Activated B cell treated with CpG ODN at 0.5 μM for 24 hours (primary cell): Measurements from ENCODE around the gene GIT1. TPM values are rescaled to one million over a fixed set of nuclear protein-coding genes. Genes with fewer than 3 reads are reported as not detected.

Experiments
- ATAC-seq: fragments of 200-7000 bp; cut with Tn5 transposase; one replicate; pipeline ENCODE4 v1.10.0; 2021; ENCODE audit warnings: low read depth, mild to moderate bottlenecking, moderate library complexity
- CTCF ChIA-PET: fragments of 350-600 bp; sonication (Branson Sonifier 250); formaldehyde crosslinking; loops from one replicate; lab custom pipeline; 2021; ENCODE audit warnings: antibody characterized with exemption; lab: Charles Lee
- POLR2A ChIA-PET: fragments of 350-600 bp; sonication (Branson Sonifier 250); formaldehyde crosslinking; loops from one replicate; lab custom pipeline; 2021; ENCODE audit warnings: antibody characterized with exemption; lab: Charles Lee
- DNase-seq: peaks from one replicate; pipeline ENCODE4 v3.0.0; 2022
- H3K27ac Mint-ChIP-seq: one replicate; pipeline ENCODE4 v1.8.0; 2020; ENCODE audit warnings: mixed read lengths
- H3K27me3 Mint-ChIP-seq: one replicate; pipeline ENCODE4 v1.8.0; 2021; ENCODE audit warnings: mixed read lengths
- H3K36me3 Mint-ChIP-seq: one replicate; pipeline ENCODE4 v1.8.0; 2021; ENCODE audit warnings: low read depth, mixed read lengths
- H3K4me1 Mint-ChIP-seq: one replicate; pipeline ENCODE4 v1.8.0; 2021; ENCODE audit warnings: mixed read lengths
- H3K4me3 Mint-ChIP-seq: one replicate; pipeline ENCODE4 v1.8.0; 2020; ENCODE audit warnings: mild to moderate bottlenecking, mixed read lengths
- H3K9me3 Mint-ChIP-seq: one replicate; pipeline ENCODE4 v1.8.0; 2020; ENCODE audit warnings: mixed read lengths
- intact Hi-C: fragments of 100-400 bp; cut with micrococcal nuclease; formaldehyde crosslinking; loops from one replicate; pipeline ENCODE4 v1.15.1; 2024
- total RNA-seq: library from RNA; stranded (reverse); gene quantifications from 2 replicates; pipeline ENCODE4 v1.2.3, GENCODE V29; 2022
- TF ChIP-seq, protein P1 (sequence below): fragments of 200-600 bp; IDR thresholded peaks from one replicate; pipeline ENCODE4 v1.8.0; 2022; ENCODE audit warnings: antibody characterized with exemption, mild to moderate bottlenecking

GIT1 gene
- total RNA-seq, 1 donor from 2014 or later = 45.3 TPM

DNA sequence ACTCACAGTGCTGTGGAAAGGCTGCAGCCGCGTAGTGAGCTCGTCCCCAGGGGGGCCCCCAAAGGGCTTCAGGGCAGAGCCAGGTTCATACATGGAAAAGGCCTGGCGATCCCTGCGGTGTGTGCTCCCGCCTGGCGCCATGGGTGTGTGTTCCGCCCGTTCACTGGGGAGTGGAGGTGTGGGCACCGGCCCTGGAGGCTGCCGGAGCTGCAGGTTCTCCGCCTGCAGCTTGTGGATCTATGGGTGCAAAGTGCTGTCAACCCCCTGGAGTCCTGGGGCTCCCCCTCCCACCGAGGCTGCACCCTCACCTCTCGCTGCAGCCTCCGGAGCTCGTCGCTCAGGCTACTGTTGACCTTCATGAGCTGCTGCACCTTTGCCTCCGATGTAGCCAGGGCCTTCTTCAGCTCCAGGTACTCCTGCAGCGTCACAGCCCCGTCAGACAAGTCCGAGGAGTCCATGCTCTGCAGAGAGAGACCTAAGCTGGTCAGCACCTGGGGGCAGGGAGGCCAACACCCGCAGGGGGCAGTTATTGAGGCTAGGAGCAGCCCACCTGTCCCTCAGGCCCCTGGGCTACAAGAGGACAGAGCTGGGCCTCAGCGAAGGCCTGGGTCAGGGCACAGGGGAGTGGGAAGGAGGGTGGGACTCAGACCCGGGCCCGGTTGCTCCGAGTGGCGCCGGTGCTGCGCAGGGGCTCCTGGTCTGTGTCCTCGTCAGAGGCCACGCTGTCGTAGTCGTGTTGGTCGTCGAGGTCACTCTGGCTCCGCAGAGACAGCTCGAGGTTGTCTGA, 13.0 kb downstream of the GIT1 start:
- TF ChIP-seq, protein P1, sequence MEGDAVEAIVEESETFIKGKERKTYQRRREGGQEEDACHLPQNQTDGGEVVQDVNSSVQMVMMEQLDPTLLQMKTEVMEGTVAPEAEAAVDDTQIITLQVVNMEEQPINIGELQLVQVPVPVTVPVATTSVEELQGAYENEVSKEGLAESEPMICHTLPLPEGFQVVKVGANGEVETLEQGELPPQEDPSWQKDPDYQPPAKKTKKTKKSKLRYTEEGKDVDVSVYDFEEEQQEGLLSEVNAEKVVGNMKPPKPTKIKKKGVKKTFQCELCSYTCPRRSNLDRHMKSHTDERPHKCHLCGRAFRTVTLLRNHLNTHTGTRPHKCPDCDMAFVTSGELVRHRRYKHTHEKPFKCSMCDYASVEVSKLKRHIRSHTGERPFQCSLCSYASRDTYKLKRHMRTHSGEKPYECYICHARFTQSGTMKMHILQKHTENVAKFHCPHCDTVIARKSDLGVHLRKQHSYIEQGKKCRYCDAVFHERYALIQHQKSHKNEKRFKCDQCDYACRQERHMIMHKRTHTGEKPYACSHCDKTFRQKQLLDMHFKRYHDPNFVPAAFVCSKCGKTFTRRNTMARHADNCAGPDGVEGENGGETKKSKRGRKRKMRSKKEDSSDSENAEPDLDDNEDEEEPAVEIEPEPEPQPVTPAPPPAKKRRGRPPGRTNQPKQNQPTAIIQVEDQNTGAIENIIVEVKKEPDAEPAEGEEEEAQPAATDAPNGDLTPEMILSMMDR = no peak
- DNase-seq (no peak), ATAC-seq (no peak)
- ChIA-PET POLR2A (interaction anchor here (0.7 to 1.8 kb wide), 3 partner anchors 9 to 14 kb away, joined by 3 to 7 read pairs (median 3); no protein-coding TSS in a partner anchor), CTCF (interaction anchor here (1.3 to 9.0 kb wide), 5 partner anchors 16 to 206 kb away, joined by 3 to 70 read pairs (median 6); partner anchors contain the start of gene ANKRD13B)
- H3K9me3 Mint-ChIP-seq = no peaks in the 10 kb centered on the region
- H3K4me1 Mint-ChIP-seq = peaks cover 21% of the 10 kb centered on the region
- intact Hi-C loops = no loop called here
- no peak overlapping the region for H3K4me3 Mint-ChIP-seq
- H3K27me3 Mint-ChIP-seq = no peaks in the 10 kb centered on the region
- no peak overlapping the region for H3K27ac Mint-ChIP-seq
- peaks cover 56% of the 10 kb centered on the region for H3K36me3 Mint-ChIP-seq

DNA sequence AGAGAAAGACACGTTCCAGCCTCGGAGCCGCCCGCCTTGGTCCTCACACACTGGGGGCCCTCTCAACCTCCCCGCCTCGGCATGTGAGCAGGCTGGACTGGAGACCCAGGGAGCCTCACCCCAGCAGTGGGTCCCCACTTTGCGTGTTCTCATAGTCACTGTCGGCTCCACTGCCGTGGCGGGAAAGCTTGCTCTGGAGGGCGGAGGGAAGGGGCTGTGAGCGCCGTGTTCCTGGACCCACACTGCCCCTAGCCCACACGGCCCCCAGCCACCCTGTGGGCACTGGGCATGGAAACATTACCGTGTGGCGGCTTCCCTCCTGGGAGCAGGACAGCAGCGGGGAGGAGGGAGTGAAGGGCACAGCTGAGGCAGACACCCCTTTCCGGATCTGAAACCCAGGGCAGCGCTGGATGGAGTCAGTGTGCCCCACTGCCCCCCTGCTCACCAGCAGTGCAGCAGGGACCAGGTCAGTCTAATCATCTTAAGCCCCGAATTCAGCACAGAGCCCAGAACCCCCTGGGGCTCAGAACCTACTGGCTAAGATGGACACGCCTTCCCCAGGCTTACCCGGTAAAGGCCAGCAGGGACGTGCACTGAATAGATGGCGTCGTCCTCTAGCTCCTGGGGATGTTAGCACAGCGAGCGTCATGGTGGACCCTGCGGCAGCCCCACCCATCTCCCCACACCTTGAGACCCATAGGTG, 13.8 kb downstream of the GIT1 start:
- Mint-ChIP-seq H3K4me3 (no peak overlapping the region), H3K27ac (no peak overlapping the region), H3K36me3 (peaks cover 56% of the 10 kb centered on the region), H3K27me3 (no peaks in the 10 kb centered on the region), H3K9me3 (no peaks in the 10 kb centered on the region), H3K4me1 (peaks cover 22% of the 10 kb centered on the region)
- CTCF ChIA-PET = interaction anchor here (0.8 to 9.0 kb wide), 5 partner anchors 17 to 206 kb away, joined by 3 to 70 read pairs (median 6); partner anchors contain the start of gene ANKRD13B
- ATAC-seq (no peak), DNase-seq (no peak)
- intact Hi-C loops = no loop called here
- POLR2A ChIA-PET = interaction anchor here (0.8 to 1.8 kb wide), 2 partner anchors 8 to 12 kb away, joined by 3 to 7 read pairs; no protein-coding TSS in a partner anchor
- TF ChIP-seq, protein P1 = no peak

DNA sequence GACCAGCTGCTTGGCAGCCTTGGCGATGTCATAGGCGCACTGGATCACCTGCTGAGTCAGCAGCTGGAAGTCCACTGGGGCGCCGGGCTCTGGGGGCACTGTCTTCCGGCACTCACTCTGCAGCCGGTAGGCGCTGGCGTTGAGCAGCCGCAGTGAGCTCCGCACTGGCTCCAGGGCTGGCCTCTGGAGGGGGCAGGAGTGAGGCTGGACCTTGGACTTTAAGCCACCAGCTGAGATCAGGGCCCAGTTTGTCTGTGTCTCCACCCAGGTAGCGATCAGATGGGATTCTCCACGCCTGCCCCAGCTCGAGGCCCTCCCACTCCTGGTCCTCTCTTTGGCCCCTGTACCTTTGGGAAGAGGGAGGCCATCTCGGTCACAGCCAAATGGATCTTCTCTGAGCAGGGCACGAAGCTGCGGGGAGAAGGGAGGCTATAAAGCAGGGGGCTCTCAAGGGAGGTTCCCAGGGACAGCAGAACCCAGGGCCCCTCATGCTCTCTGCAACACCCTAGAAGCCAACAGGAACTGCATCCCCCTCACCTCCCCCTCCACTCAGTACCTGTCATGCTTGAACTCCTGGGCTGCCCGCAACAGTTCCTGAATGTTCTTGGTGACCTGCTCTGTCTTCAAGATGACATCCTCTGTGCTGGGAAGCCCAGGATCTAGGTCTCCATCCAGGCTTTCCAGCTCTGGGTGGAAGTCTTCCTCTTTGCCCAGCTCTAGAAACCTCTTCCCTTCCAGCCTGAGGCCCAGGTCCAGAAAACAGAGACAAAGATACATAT, 14.5 kb downstream of the GIT1 start:
- no peak for DNase-seq
- no peak for ATAC-seq
- peaks cover 20% of the 10 kb centered on the region for H3K4me1 Mint-ChIP-seq
- no peak overlapping the region for H3K4me3 Mint-ChIP-seq
- intact Hi-C loops = no loop called here
- no peaks in the 10 kb centered on the region for H3K9me3 Mint-ChIP-seq
- no peak overlapping the region for H3K27ac Mint-ChIP-seq
- H3K36me3 Mint-ChIP-seq = peaks cover 51% of the 10 kb centered on the region
- TF ChIP-seq, protein P1 = no peak
- ChIA-PET CTCF (interaction anchor here (0.8 to 9.0 kb wide), 5 partner anchors 18 to 205 kb away, joined by 4 to 70 read pairs (median 17); partner anchors contain the start of gene ANKRD13B), POLR2A (interaction anchor here (0.5 kb wide), 1 partner anchor 96 kb away, joined by 5 read pairs; no protein-coding TSS in a partner anchor)
- no peaks in the 10 kb centered on the region for H3K27me3 Mint-ChIP-seq

DNA sequence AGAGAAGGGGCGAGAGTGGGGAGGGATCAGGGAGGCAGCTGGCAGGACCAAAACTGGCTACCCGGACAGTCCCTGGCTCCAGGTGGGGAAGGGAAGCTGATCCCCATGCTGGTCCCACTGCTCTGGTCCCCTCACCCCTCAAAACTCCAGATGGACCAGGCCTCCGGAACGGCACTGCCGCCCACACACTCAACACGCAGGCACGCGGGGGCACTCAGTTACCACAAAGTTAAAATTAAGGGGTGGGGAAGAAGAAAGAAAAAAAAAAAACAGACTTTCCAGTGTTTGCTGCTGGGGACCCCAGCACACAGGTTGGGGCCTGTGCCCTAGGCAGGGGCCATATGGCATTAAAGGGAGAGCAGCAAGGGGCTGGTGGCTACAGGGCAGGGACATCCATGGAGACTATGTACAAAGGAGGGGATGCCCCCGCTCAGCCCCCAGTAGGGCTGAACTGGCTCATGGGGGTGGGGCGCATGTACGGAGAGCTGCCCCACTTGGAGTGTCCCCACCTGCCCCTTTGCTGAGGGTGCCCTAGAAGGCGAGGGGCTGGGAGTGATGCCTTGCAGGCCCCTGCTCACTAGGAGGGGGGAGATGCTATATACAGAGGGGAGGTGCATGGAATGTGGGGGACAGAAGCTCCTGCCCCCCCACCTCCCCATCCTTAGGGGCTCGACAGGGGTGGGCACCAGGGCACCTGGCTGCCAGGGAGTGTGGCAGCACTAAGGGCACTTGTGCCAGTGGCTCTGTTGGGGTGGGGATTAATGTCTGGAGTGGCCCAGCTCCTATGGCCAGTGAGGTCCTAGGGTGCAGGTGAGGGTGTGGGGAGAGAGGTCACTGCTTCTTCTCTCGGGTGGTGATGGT, 15.3 kb downstream of the GIT1 start:
- intact Hi-C loops = no loop called here
- TF ChIP-seq, protein P1 = no peak
- POLR2A ChIA-PET = interaction anchor here (0.5 to 1.5 kb wide), 3 partner anchors 41 to 183 kb away, joined by 3 to 5 read pairs (median 4); no protein-coding TSS in a partner anchor

More for the DNA sequence above, 15.3 kb downstream of the GIT1 start:
- Mint-ChIP-seq H3K4me3 (no peak overlapping the region), H3K9me3 (no peaks in the 10 kb centered on the region), H3K27ac (no peak overlapping the region), H3K27me3 (no peaks in the 10 kb centered on the region), H3K36me3 (peaks cover 45% of the 10 kb centered on the region), H3K4me1 (peaks cover 23% of the 10 kb centered on the region)
- DNase-seq = peak; percentile 9
- no peak for ATAC-seq
- CTCF ChIA-PET = interaction anchor here (0.6 to 9.0 kb wide), 5 partner anchors 17 to 205 kb away, joined by 3 to 70 read pairs (median 17); partner anchors contain the start of gene ANKRD13B
